Articular chondrocyte of knee joint (primary cell): Measurements from ENCODE around the gene PODXL2. TPM values are rescaled to one million over a fixed set of nuclear protein-coding genes. Genes with fewer than 3 reads are reported as not detected.
A peak's percentile ranks its signal among the peaks of the same experiment; 100 is the strongest.

Source experiments
- small RNA-seq: library from RNA; depleted of rRNA; stranded (forward); fragments of <200 nt; gene quantifications from one replicate; pipeline ENCODE3, GENCODE V24; 2012
- total RNA-seq: library from RNA; depleted of rRNA; stranded (reverse); fragments of >200 nt; gene quantifications from 2 replicates; pipeline ENCODE4 v1.2.3, GENCODE V29; 2012

The PODXL2 gene
- total RNA-seq = 0.78 and 1.1 TPM in 2 replicates

GRCh38 chr3:127628788-127629466 lies at the start of gene PODXL2:
TSS of gene PODXL2 (plus strand) at chr3:127629185. CDS start at chr3:127629220, 35 bp downstream.

GRCh38 chr3:127590593-127591465 lies 38.2 kb upstream of the PODXL2 start, which contains the start of gene TPRA1:
TSS of gene TPRA1 (minus strand) at chr3:127590733. CDS start at chr3:127580146, 10,587 bp downstream.

GRCh38 chr3:127672429-127673190 lies 43.6 kb downstream of the PODXL2 start, which contains the start of gene ABTB1:
TSS of gene ABTB1 (plus strand) at chr3:127672952. CDS start at chr3:127673026, 74 bp downstream.

Small RNAs within 50 kb of the gene (small RNA-seq; reads per million reads assigned to genes)
- 0.72 reads per million, percentile 27 among the genes with 10 or more reads in this experiment for gene MIR7976

Other genes with a start within 250 kb of the PODXL2 start
- gene TPRA1, start 38.5 kb upstream of the PODXL2 start, total RNA-seq = 22.5 and 30.1 TPM in 2 replicates
- 14.8 and 18.6 TPM in 2 replicates for gene MCM2, start 30.8 kb upstream of the PODXL2 start, total RNA-seq
- 7.4 and 9.9 TPM in 2 replicates for gene ABTB1, start 43.8 kb downstream of the PODXL2 start, total RNA-seq
- gene MGLL, start 193.3 kb downstream of the PODXL2 start, total RNA-seq = 21.6 and 24.0 TPM in 2 replicates